Measurements from ENCODE around the gene MYPN.
"Not testable (repeated sequence)": the region's sequence is repeated elsewhere in the genome, so short reads cannot be mapped to it uniquely, and the experiment has no call there.

The MYPN gene

GRCh38 chr10:68171539-68172080 lies 62.3 kb downstream of the MYPN start:
- DNase-seq (ENCODE audit: low read depth), result no peak

GRCh38 chr10:68172324-68172723 lies 63.0 kb downstream of the MYPN start:
- no peak for DNase-seq (ENCODE audit: low read depth)

GRCh38 chr10:68175949-68176348 lies 66.7 kb downstream of the MYPN start:
- DNase-seq (ENCODE audit: low read depth), result no peak

GRCh38 chr10:68176797-68177196 lies 67.5 kb downstream of the MYPN start:
- no peak for DNase-seq (ENCODE audit: low read depth)

- DNase-seq (ENCODE audit: low read depth), result no peak
These were observed 69.3 kb downstream of the MYPN start for GRCh38 chr10:68178592-68178991.

GRCh38 chr10:68179016-68179415 lies 69.7 kb downstream of the MYPN start:
- DNase-seq (ENCODE audit: low read depth), result no peak

- no peak for DNase-seq (ENCODE audit: low read depth)
These were observed 71.2 kb downstream of the MYPN start for GRCh38 chr10:68180490-68180889.

GRCh38 chr10:68184546-68184945 lies 75.3 kb downstream of the MYPN start:
- DNase-seq (ENCODE audit: low read depth), result no peak

- DNase-seq (ENCODE audit: low read depth), result no peak
These were observed 75.8 kb downstream of the MYPN start for GRCh38 chr10:68185085-68185484.

- no peak for DNase-seq (ENCODE audit: low read depth)
These were observed 79.5 kb downstream of the MYPN start for GRCh38 chr10:68188835-68189234.

GRCh38 chr10:68192113-68192512 lies 82.8 kb downstream of the MYPN start:
- no peak for DNase-seq (ENCODE audit: low read depth)

GRCh38 chr10:68194290-68194689 lies 85.0 kb downstream of the MYPN start:
- DNase-seq (ENCODE audit: low read depth), result no peak

- not testable (repeated sequence) for DNase-seq (ENCODE audit: low read depth)
These were observed 86.5 kb downstream of the MYPN start for GRCh38 chr10:68195776-68196175.

- DNase-seq (ENCODE audit: low read depth), result no peak
These were observed 87.4 kb downstream of the MYPN start for GRCh38 chr10:68196701-68197100.

- DNase-seq (ENCODE audit: low read depth), result no peak
These were observed 93.7 kb downstream of the MYPN start for GRCh38 chr10:68202960-68203353.

- DNase-seq (ENCODE audit: low read depth), result no peak
These were observed 99.2 kb downstream of the MYPN start for GRCh38 chr10:68208424-68209042.

GRCh38 chr10:68211669-68212068 lies 102.4 kb downstream of the MYPN start:
- DNase-seq (ENCODE audit: low read depth), result no peak

- DNase-seq (ENCODE audit: low read depth), result no peak
These were observed 103.5 kb downstream of the MYPN start for GRCh38 chr10:68212721-68213352.

GRCh38 chr10:68218786-68219185 lies 109.5 kb downstream of the MYPN start:
- DNase-seq (ENCODE audit: low read depth), result no peak

GRCh38 chr10:68221196-68221595 lies 111.9 kb downstream of the MYPN start:
- DNase-seq (ENCODE audit: low read depth), result no peak

GRCh38 chr10:68222391-68222790 lies 113.1 kb downstream of the MYPN start:
- DNase-seq (ENCODE audit: low read depth), result no peak

GRCh38 chr10:68223535-68224165 lies 114.4 kb downstream of the MYPN start:
- DNase-seq (ENCODE audit: low read depth), result no peak

GRCh38 chr10:68224810-68225209 lies 115.5 kb downstream of the MYPN start:
- no peak for DNase-seq (ENCODE audit: low read depth)

Measured in activated T-helper 1 cell treated with Interleukin-2 at 50 U/mL for 16 hours (primary cell).